DMS53 treated with DMSO at 0.1 percent for 48 hours (cell line): ENCODE data around the gene DTNB.

Source experiments
- DNase-seq: peaks from one replicate; lab custom pipeline; 2025; ENCODE audit not compliant: unreplicated experiment; lab: John Stamatoyannopoulos, UW

The DTNB gene

GRCh38 chr2:25375371-25375988 is 297.9 kb downstream of the DTNB start:
- no peak for DNase-seq

- no peak for DNase-seq
Measured at GRCh38 chr2:25374827-25375226, 298.6 kb downstream of the DTNB start.

GRCh38 chr2:25374411-25374810 is 299.0 kb downstream of the DTNB start:
- no peak for DNase-seq

GRCh38 chr2:25373269-25373981 is 300.0 kb downstream of the DTNB start:
- DNase-seq: peak; percentile 87

GRCh38 chr2:25372405-25373268 is 300.7 kb downstream of the DTNB start:
- no peak for DNase-seq

GRCh38 chr2:25371253-25372241 is 301.8 kb downstream of the DTNB start:
- no peak for DNase-seq

- no peak for DNase-seq
Measured at GRCh38 chr2:25369876-25370275, 303.5 kb downstream of the DTNB start.

GRCh38 chr2:25369439-25369838 is 303.9 kb downstream of the DTNB start:
- no peak for DNase-seq

GRCh38 chr2:25368660-25369059 is 304.7 kb downstream of the DTNB start:
- DNase-seq: no peak

GRCh38 chr2:25367296-25367695 is 306.1 kb downstream of the DTNB start:
- no peak for DNase-seq

GRCh38 chr2:25366629-25367028 is 306.7 kb downstream of the DTNB start:
- no peak for DNase-seq

GRCh38 chr2:25365241-25365640 is 308.1 kb downstream of the DTNB start:
- no peak for DNase-seq

- DNase-seq: no peak
Measured at GRCh38 chr2:25363733-25364132, 309.6 kb downstream of the DTNB start.

GRCh38 chr2:25362434-25363145 is 310.8 kb downstream of the DTNB start:
- DNase-seq: no peak

- peak; percentile 80 for DNase-seq
Measured at GRCh38 chr2:25362049-25362433, 311.3 kb downstream of the DTNB start.

GRCh38 chr2:25361261-25362048 is 311.9 kb downstream of the DTNB start:
- no peak for DNase-seq

GRCh38 chr2:25358836-25359235 is 314.5 kb downstream of the DTNB start:
- no peak for DNase-seq

GRCh38 chr2:25358249-25358815 is 315.0 kb downstream of the DTNB start:
- DNase-seq: no peak

- no peak for DNase-seq
Measured at GRCh38 chr2:25356088-25356487, 317.3 kb downstream of the DTNB start.
